Caki2 (cell line): ENCODE data around the gene SRSF9. TPM values are rescaled to one million over a fixed set of nuclear protein-coding genes. Genes with fewer than 3 reads are reported as not detected.

Source experiments
- DNase-seq: peaks from one replicate; pipeline ENCODE4 v3.0.0-alpha.2; 2015; ENCODE audit warnings: low read depth
- in situ Hi-C: cut with HindIII; loops from 2 replicates; pipeline ENCODE4 v1.10.0; 2016; ENCODE audit warnings: low sequenced_read_pairs, low pct_unique_long_range_greater_than_20kb, mixed read lengths
- total RNA-seq: library from RNA; depleted of rRNA; stranded (reverse); fragments of >200 nt; shearing (Covaris generic); gene quantifications from 2 replicates; pipeline ENCODE4 v1.2.3, GENCODE V29; 2014; ENCODE audit warnings: low replicate concordance; rRNA removed

Gene SRSF9
- total RNA-seq, 1 experiment from 2014 or later: 419 TPM

DNA sequence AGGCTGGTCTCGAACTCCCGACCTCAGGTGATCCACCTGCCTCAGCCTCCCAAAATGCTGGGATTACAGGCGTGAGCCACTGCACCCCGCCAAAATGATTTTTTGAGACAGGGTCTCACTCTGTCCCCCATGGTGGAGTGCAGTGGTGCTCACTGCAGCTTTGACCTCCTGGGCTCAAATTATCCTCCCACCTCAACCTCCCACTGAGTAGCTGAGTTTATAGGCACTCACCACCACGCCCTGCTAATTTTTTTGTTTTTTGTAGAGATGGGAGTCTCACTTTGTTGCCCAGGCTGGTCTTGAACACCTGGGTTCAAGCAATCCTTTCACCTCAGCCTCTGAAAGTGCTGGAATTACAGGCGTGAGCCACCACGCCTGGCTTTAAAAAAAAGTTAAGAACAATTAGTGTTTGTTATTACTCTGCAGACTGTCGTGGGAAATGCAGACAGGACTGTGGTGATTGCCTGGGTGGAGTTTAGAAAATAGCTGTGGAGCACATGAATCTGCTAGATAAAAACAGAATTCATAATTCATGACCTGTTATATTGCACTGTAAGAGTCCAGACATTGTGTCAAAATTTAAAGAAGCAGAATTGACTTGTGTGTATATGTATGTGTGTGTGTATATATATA lies 40.8 kb downstream of the SRSF9 start:
- no peak for DNase-seq
- in situ Hi-C loops: no loop called here

DNA sequence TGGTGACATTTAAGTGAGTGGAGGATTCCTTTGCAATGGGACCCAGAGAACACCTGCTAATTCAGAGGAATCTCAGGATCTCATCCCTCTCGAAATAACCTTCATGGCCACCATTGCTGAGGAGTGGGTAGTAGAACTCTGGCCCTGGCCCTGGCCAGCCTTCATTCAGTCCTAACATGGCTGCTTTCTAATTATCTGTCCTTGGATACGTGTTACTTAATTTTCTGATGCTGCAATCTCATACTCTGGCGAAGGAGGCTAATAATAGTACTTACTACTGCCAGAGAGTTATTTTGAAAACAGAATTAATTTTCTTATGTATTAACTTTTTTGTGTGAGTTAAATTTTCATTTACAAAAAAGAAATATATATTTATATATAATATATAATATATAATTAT lies 43.8 kb downstream of the SRSF9 start:
- in situ Hi-C loops: no loop called here
- no peak for DNase-seq

DNA sequence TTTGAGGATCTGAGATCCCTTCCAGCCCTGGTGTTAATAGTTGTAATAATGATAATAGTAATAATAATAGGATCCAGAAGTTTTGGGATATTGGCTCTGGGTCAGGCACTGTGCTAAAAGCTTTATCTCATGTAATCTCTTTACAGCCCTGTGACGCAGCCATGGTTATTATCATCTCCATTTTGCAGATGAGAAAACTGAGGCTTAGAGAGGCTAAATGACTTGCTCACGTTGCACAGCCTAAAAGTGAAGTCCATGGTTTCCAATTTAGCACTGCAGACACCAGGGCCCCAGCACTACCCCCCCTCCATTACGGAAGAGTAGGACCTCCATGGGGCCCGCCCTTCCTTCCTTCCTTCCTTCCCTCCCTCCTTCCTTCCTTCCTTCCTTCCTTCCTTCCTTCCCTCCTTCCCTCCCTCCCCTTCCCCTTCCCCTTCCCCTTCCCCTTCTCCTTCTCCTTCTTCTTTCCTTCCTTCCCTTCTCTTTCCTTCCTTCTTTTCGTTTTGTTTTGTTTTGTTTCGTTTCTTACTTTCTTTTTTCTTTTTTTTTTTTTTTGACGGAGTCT lies 46.6 kb downstream of the SRSF9 start:
- in situ Hi-C loops: no loop called here
- DNase-seq: no peak

DNA sequence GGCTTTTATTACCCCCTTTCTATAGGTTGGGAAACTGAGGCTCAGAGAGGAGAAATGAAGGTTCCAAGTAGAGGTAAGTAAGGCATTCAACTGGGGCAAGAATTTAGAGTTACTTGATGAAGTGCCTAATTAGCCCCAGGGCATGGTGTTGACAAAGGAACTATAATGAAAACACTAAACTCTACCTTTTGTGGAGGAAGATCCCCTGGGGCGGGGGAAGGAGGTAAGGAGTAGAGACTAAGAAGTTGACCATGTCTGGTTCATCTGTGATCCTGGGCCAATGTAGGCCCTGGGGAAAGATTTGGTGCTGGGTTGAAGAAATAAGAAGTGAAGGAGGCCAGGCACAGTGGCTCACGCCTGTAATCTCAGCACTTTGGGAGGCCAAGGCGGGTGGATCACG lies 47.8 kb downstream of the SRSF9 start:
- DNase-seq: no peak

DNA sequence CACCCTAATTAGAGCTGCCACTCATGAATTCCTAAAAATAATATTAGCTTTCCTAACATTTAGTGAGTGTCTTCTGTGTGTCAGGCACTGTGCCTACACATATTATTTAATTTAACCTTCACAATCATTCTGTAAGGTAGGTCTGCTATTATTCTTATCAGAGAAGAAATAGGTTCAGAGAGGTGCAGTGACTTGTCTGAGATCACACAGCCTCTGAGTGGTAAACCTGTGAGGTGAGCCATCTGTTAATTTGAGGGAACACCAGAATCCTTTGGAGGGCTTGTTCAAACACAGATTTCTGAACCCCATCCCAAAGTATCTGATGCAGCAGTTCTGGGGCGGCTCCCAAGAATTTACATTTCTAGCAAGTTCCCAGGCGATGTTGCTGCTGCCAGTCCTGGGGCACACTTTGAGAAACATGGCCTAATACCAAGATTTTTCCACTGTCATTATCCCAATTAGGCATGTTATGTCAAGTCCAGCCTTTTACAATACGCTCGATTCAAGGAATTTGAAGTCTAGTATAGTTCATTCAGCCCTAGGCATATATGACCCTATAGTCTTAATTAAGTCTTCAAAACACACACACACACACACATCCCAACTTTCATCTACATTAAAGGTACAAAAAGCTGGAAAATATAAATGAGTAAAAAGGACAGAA lies 51.5 kb downstream of the SRSF9 start:
- no peak for DNase-seq
- in situ Hi-C loops: no loop called here

More for the DNA sequence above, 47.8 kb downstream of the SRSF9 start:
- in situ Hi-C loops: no loop called here

DNA sequence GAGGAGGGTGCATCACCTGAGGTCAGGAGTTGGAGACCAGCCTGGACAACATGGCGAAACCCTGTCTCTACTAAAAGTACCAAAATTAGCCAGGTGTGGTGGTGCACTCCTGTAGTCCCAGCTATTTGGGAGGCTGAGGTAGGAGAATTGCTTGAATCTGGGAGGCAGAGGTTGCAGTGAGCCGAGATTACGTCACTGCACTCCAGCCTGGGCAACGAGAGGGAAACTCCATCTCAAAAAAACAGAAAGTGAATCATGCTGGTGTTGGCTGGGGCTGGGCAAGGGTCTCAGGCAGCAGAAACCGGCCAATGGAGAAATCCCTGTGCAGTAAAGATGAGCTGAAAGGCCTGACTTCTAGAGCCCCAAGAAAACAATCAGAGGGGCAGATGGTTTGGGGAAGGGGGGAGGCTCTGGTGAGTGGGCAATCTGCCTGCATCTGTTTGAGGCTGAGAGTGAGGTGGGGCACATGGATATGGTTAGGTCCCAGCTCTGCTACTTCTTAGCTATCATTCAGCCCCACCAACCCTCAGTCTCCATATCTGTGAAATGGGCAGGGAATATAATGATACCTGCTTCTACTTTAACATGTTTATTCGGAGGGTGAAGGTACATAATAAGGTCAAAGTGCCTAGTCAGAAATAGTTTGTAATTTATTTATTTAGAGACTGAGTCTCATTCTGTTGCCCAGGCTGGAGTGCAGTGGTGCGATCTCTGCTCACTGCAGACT lies 52.9 kb downstream of the SRSF9 start:
- in situ Hi-C loops: no loop called here
- DNase-seq: no peak

DNA sequence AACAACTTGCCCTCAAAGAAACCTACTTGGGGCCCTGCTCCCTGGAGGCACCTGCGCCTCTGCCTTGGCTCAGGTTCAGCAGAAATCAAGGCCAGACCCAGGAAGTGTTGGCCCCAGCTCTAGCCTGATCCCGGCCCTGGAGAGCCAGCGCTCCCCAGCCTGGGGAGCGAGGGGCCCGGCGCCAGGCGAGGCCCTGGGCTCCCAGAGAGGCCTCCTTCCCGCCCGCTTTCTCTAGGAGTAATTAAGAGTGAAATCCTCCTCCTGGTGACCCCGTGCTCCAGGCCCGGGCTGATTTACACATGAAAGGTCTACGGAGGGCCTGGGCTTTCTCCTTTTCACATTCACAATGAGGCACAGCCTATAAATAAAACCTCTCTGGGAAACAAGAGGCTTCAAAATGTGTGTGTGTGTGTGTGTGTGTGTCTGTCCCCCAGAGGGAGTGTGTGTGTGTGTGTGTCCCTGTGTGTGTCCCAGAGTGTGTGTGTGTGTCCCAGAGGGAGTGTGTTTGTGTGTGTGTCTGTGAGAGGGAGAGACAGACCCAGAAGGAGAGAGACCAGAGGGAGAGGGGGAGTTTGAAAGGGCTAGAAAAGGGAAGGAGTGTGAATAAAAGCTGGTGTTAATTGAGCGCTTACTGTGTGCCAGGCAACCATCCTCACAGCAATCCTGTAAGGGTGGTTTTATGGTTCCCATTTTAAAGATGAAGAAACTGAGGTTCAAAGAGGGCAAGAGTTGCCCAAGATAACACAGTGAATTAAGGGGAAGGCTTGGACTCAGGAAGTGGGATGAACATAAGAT lies 55.5 kb downstream of the SRSF9 start:
- in situ Hi-C loops: no loop called here
- no peak for DNase-seq

DNA sequence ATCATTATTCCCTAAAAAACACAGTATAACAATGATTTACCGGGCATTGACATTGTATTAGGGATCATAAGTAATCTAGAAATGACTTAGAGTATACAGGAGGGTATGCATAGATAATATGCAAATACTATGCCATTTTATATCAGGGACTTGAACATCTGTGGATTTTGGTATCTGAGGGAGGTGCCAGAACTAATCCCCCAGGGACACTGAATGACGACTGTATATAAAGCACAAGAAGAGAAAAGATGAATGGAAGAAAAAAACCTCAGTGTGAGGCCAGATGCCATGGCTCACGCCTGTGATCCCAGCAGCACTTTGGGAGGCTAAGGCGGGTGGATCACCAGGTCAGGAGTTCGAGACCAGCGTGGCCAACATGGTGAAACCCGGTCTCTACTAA lies 57.1 kb downstream of the SRSF9 start:
- DNase-seq: no peak
- in situ Hi-C loops: no loop called here

Other genes starting within 250 kb of the SRSF9 start
- gene PXN, start 204.0 kb downstream of the SRSF9 start, total RNA-seq: 8.2 and 28.8 TPM in 2 replicates
- gene RNU4-2, start 177.8 kb downstream of the SRSF9 start, total RNA-seq: not detected in 2 replicates
- gene RNU4-1, start 176.5 kb downstream of the SRSF9 start, total RNA-seq: not detected in 2 replicates
- gene SIRT4, start 167.4 kb downstream of the SRSF9 start, total RNA-seq: 0.61 TPM in 1 of 2 replicates, not detected in the other
- gene PLA2G1B, start 142.0 kb downstream of the SRSF9 start, total RNA-seq: not detected in 2 replicates
- 0.29 TPM in 1 of 2 replicates, not detected in the other for gene MSI1, start 100.6 kb downstream of the SRSF9 start, total RNA-seq
- 793 and 854 TPM in 2 replicates for gene COX6A1, start 31.6 kb downstream of the SRSF9 start, total RNA-seq
- gene TRIAP1, start 23.4 kb downstream of the SRSF9 start, total RNA-seq: 75.7 and 92.8 TPM in 2 replicates
- gene GATC, start 23.3 kb downstream of the SRSF9 start, total RNA-seq: 24.9 and 36.8 TPM in 2 replicates
- 551 and 600 TPM in 2 replicates for gene DYNLL1, start 26.4 kb upstream of the SRSF9 start, total RNA-seq
- gene COQ5, start 59.4 kb upstream of the SRSF9 start, total RNA-seq: 19.3 and 35.9 TPM in 2 replicates
- 59.8 and 79.9 TPM in 2 replicates for gene RNF10, start 64.6 kb upstream of the SRSF9 start, total RNA-seq
- 68.5 and 78.9 TPM in 2 replicates for gene POP5, start 111.7 kb upstream of the SRSF9 start, total RNA-seq
- not detected in 2 replicates for gene CABP1, start 170.9 kb upstream of the SRSF9 start, total RNA-seq
- 73.7 and 80.6 TPM in 2 replicates for gene MLEC, start 217.4 kb upstream of the SRSF9 start, total RNA-seq
- gene UNC119B, start 240.7 kb upstream of the SRSF9 start, total RNA-seq: 41.8 and 46.2 TPM in 2 replicates